Heart right ventricle (tissue), 16 donors: ENCODE data around the gene ARHGAP35. TPM values are rescaled to one million over a fixed set of nuclear protein-coding genes. Genes with fewer than 3 reads are reported as not detected.

Experiments used
- ATAC-seq, 8 donors: fragments of 200-7000 bp; cut with Tn5 transposase; one replicate each; pipeline ENCODE4 v1.9.1; 2020; ENCODE audit warnings: mild to moderate bottlenecking in 8 of 8, moderate library complexity in 8 of 8, moderate number of reproducible peaks in 1 of 8
- DNase-seq, 2 donors: peaks; one replicate each; pipeline ENCODE4 v3.0.0-alpha.2; 2020
- H3K27ac ChIP-seq, 10 donors: fragments of 200-600 bp; sonication (generic) in 2 of 10; one replicate each; pipeline versions ENCODE4 v1.5.0 to v1.8.0; 2020 to 2022; ENCODE audit warnings: mild to moderate bottlenecking in 3 of 10
- H3K27me3 ChIP-seq, 7 donors: fragments of 200-600 bp; one replicate each; pipeline ENCODE4 v1.8.0; 2021 to 2022; ENCODE audit warnings: mild to moderate bottlenecking in 2 of 7
- H3K36me3 ChIP-seq, 9 donors: fragments of 200-600 bp; sonication (generic) in 1 of 9; one replicate each; pipeline versions ENCODE4 v1.5.0 to v1.8.0; 2020 to 2022; ENCODE audit warnings: mild to moderate bottlenecking in 2 of 9
- H3K4me1 ChIP-seq, 9 donors: fragments of 200-600 bp; sonication (generic) in 1 of 9; one replicate each; pipeline versions ENCODE4 v1.5.0 to v1.8.0; 2020 to 2022; ENCODE audit warnings: mild to moderate bottlenecking in 4 of 9
- H3K4me3 ChIP-seq, 10 donors: fragments of 200-600 bp; sonication (generic) in 2 of 10; one replicate each; pipeline versions ENCODE4 v1.5.0 to v1.8.0; 2020 to 2022; ENCODE audit warnings: mild to moderate bottlenecking in 7 of 10, moderate library complexity in 2 of 10
- H3K9me3 ChIP-seq, 11 donors: fragments of 200-600 bp in 10 of 11; sonication (generic) in 2 of 11; one replicate each; pipeline versions ENCODE4 v1.5.0 to v1.8.0; 2013 to 2022; ENCODE audit warnings: mild to moderate bottlenecking in 2 of 11, control low read depth in 1 of 11, moderate library complexity in 1 of 11
- WGBS, 2 donors: extraction: QIAGEN DNeasy Blood & Tissue Kit; methylation state at CpG; one replicate each; pipeline ENCODE4 v1.1.7; 2013; ENCODE audit warnings: inconsistent platforms in 1 of 2; 5-methylcytosine and 5-hydroxymethylcytosine counted together
- intact Hi-C, 10 donors: fragments of 100-400 bp; cut with DNase I; formaldehyde crosslinking; loops; one replicate each; pipeline versions ENCODE4 v1.11.1 to v1.14.2; 2022
- polyA plus RNA-seq, 2 donors: library from polyadenylated mRNA; stranded (reverse); fragments of 200-250 nt; gene quantifications; one replicate each; pipeline ENCODE4 v1.2.3, GENCODE V29; 2013
- total RNA-seq, 10 donors: library from RNA; stranded (reverse); fragmentation: NEBNext Ultra II Directional in 3 of 10; extraction: Animal tissue kit (Norgen Biotek cat#: 25700) in 3 of 10; gene quantifications; one replicate each; pipeline versions ENCODE4 v1.2.1 to v1.2.4, GENCODE V29; 2021 to 2023
- TF ChIP-seq, protein P1 (sequence below), 9 donors: fragments of 200-600 bp; sonication (generic) in 2 of 9; IDR thresholded peaks; one replicate each; pipeline versions ENCODE4 v1.5.0 to v1.8.0; 2021 to 2022; ENCODE audit warnings: antibody characterized with exemption in 9 of 9, mild to moderate bottlenecking in 5 of 9, moderate library complexity in 1 of 9
- donor health status: Arrhythmogenic right ventricular cardiomyopathy.
- donor health status: ischemic (EF 13 %, LVEDD 7.1; RV severe dilation, severe dysfunction).
- donor health status: healthy with polysubstance abuse.
- donor health status: DM: no; HTN: yes; CAD: no.
- donor health status: DM: no; HTN: no; CAD: no.
- donor health status: ischemic (EF 25% LVEDD 6.9; RV normal size, moderate dysfunction).
- donor health status: ischemic (EF 25% LVEDD 5.7; RV mildly dilated, moderate dysfunction).
- donor health status: healthy.
- donor health status: DM: yes; HTN: yes; CAD: no.
- donor health status: Ischemic cardiomyopathy.
- donor health status: ischemic (EF 35%, LVEDD 5.7; RV mildly dilated, moderate dysfunction).
- donor health status: nonischemic (EF 11% LVEDD 7.7; RV severe dilation, severe dysfunction).
- donor health status: DM: yes; HTN: yes; CAD: no.
- donor health status: PGD.
- donor health status: ischemic (EF 29% LVEDD 5.4; RV normal size, mild dysfunction).
- donor health status: nonischemic (EF 23%, LVEDD 6.1; RV moderate dilation, normal function).

The ARHGAP35 gene
- total and polyA plus RNA-seq, 12 donors, result 20.8 to 96.5 (median 73.2) TPM

DNA sequence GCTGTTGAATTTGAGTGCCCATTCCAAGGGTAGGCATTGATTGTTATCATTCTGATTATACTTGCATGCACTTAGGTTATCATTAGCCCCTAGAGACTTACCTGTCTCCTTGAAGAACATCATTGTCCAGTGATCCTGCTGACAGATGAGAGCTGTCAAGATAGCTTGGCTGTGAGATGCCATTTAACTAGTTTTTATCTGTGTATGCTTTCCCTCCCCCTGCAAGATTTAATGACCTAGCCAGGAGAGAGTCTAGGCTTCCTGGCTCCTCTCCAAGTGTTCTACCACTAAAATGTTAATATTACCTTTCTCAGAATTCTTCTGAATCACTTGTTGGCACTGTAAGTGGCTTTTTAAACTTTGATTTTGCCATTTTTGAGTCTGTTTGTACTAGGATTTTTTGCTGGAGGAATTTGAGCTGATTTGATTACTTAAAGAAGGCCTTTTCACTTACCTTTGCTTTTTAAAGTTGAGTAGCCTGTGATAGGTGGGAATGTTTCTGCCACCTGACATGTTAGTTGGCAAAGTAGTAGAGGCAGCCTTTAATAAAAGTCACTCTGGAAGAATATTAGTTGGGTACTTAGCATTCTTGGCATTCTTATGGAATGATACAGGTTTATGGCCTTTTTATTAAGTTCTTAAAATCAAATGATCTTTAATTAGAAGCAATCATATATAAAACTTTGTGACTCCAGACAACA is 41.1 kb downstream of the ARHGAP35 start:
- intact Hi-C loops, result no loop called here
- no peak for ATAC-seq
- H3K27me3 ChIP-seq, result no peaks in the 10 kb centered on the region
- peak overlapping the region in 4 of 10 donors; percentile 2 to 78 (median 20) for H3K27ac ChIP-seq
- no peaks in the 10 kb centered on the region for H3K9me3 ChIP-seq
- no peak overlapping the region for H3K4me3 ChIP-seq
- TF ChIP-seq, protein P1, sequence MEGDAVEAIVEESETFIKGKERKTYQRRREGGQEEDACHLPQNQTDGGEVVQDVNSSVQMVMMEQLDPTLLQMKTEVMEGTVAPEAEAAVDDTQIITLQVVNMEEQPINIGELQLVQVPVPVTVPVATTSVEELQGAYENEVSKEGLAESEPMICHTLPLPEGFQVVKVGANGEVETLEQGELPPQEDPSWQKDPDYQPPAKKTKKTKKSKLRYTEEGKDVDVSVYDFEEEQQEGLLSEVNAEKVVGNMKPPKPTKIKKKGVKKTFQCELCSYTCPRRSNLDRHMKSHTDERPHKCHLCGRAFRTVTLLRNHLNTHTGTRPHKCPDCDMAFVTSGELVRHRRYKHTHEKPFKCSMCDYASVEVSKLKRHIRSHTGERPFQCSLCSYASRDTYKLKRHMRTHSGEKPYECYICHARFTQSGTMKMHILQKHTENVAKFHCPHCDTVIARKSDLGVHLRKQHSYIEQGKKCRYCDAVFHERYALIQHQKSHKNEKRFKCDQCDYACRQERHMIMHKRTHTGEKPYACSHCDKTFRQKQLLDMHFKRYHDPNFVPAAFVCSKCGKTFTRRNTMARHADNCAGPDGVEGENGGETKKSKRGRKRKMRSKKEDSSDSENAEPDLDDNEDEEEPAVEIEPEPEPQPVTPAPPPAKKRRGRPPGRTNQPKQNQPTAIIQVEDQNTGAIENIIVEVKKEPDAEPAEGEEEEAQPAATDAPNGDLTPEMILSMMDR (IDR thresholded peaks at IDR 0.05), result no peak
- no peaks in the 10 kb centered on the region for H3K36me3 ChIP-seq
- peaks cover 12 to 85% (median 51%) of the 10 kb centered on the region in 9 donors for H3K4me1 ChIP-seq
- DNase-seq, result no peak

DNA sequence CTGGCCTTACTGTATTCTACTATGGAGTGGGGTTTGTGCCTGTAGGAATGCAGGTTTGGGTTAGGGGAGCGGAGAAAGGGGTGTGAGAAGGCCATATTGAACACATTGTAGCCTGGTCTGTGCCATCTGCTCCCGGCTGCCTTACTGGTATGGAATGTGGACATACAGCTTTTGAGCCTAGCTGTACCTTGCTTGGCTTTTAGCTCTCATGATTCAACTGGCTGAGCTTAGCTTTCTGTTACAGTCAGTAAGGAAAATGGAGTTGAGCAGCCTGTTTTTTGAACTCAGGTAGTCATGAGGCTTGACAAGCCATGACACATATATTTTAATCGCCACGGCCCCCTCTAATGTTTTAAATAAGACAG is 41.6 kb downstream of the ARHGAP35 start:
- no peaks in the 10 kb centered on the region for H3K27me3 ChIP-seq
- intact Hi-C loops, result no loop called here
- no peaks in the 10 kb centered on the region for H3K36me3 ChIP-seq
- WGBS, 2 donors, result 67 to 70% methylated on average over 4 of the region's 4 CpGs
- ATAC-seq, result peak in 1 of 8 donors; percentile 15
- TF ChIP-seq, protein P1 (IDR thresholded peaks at IDR 0.05), result no peak
- H3K4me1 ChIP-seq, result peaks cover 12 to 85% (median 51%) of the 10 kb centered on the region in 9 donors
- H3K9me3 ChIP-seq, result no peaks in the 10 kb centered on the region
- H3K27ac ChIP-seq, result peak overlapping the region in 4 of 10 donors; percentile 2 to 78 (median 40)
- no peak overlapping the region for H3K4me3 ChIP-seq
- DNase-seq, result no peak

- Histone ChIP-seq H3K9me3 (no peaks in the 10 kb centered on the region), H3K4me1 (peaks cover 11 to 89% (median 58%) of the 10 kb centered on the region in 9 donors), H3K36me3 (no peaks in the 10 kb centered on the region), H3K27me3 (no peaks in the 10 kb centered on the region), H3K27ac (peak overlapping the region in 9 of 10 donors; percentile 6 to 78 (median 56)), H3K4me3 (no peak overlapping the region)
- 7% methylated on average over 3 of the region's 3 CpGs for WGBS, 2 donors
- TF ChIP-seq, protein P1 (IDR thresholded peaks at IDR 0.05), result no peak
- no peak for DNase-seq
- intact Hi-C loops, result no loop called here
- ATAC-seq, result no peak
Observed at GRCh38 chr19:46903458-46903857, 42.7 kb downstream of the ARHGAP35 start.

- Histone ChIP-seq H3K4me3 (no peak overlapping the region), H3K27me3 (no peaks in the 10 kb centered on the region), H3K27ac (peak overlapping the region in 9 of 10 donors; percentile 6 to 78 (median 56)), H3K4me1 (peaks cover 8 to 89% (median 59%) of the 10 kb centered on the region in 9 donors), H3K36me3 (no peaks in the 10 kb centered on the region), H3K9me3 (no peaks in the 10 kb centered on the region)
- TF ChIP-seq, protein P1 (IDR thresholded peaks at IDR 0.05), result no peak
- intact Hi-C loops, result no loop called here
- ATAC-seq (peak in 7 of 8 donors; percentile 51 to 77 (median 57)), DNase-seq (peak; percentile 41 to 56)
- WGBS, 2 donors, result 64% methylated on average over 16 of the region's 16 CpGs
Observed at GRCh38 chr19:46904114-46905060, 43.6 kb downstream of the ARHGAP35 start.
